DLD1 (cell line): ENCODE measurements around the gene DCHS2.

Experiments used
- in situ Hi-C: cut with HindIII; loops from 2 replicates; pipeline ENCODE4 v1.10.0; 2017; ENCODE audit warnings: low sequenced_read_pairs

Gene DCHS2, protein sequence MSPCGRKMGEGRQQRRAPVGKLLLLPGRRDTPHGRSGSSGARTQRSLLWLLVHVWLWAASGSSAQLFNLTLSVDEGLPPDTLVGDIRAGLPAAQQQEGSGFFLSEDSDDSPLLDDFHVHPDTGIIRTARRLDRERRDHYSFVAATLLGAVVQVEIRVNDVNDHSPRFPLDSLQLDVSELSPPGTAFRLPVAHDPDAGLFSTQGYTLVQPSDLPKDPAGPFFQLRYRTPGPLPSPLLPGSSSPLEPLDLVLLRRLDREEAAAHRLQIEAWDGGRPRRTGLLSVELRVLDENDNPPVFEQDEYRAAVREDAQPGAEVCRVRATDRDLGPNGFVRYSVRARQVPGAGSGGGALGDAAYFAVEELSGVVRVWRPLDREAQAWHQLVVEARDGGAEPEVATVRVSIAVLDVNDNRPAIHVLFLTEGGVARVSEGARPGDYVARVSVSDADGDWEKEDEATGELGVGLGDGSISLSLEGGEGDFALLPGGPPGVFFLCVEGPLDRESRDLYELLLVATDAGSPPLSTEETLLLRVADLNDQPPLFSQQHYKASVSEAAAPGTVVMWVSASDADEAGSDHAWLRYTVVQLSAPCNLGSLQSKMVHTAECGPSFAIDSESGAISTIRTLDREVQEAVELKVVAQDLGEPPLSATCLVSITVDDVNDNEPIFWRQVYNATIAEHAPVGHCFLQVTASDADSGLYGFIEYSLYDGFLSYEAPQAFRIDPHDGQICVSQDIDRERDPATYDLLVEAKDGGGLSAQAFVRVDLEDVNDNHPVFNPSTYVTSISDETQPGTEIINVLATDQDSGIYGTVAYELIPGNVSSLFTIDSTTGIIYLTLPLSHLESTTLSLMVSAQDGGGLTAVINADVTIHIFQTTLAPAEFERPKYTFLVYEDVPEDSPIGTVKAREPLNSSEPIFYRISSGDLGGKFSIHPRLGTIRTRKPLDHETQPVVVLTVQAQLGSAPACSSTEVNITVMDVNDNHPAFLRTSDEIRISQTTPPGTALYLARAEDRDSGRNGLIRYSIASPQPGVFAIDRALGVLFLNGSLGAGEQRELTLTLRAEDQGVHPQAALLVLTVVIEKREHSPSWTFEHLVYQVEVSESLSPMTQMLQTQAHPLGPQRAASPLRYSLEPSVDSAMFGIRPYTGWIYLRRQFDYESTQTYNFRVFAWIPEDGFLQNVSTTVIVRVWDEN (N-terminal part only)

GRCh38 chr4:154491341-154492271, at the start of gene DCHS2:
TSS of gene DCHS2 (minus strand) at chr4:154491799. CDS start at chr4:154491355, 444 bp downstream.
- in situ Hi-C loops, result no loop called here

DNA sequence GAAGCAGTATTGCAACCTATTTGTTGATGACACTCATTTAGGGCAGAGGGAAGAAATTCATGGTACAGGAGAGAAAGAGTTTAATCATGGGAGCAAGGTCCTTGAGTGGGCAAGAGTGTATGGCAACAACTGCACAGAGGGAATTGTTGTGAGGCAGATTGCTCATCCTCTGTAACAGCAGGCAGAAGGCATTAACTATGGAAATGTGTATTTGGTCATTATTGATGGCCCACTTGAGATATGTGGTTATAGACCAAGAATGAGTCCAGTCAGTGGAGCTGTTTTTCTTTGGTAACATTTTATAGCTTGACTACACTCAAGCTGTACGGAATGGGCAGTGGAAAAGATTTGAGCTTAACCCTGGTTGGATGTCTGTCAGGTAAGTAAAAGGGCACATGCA, 42.7 kb upstream of the DCHS2 start:
- in situ Hi-C loops, result no loop called here

DNA sequence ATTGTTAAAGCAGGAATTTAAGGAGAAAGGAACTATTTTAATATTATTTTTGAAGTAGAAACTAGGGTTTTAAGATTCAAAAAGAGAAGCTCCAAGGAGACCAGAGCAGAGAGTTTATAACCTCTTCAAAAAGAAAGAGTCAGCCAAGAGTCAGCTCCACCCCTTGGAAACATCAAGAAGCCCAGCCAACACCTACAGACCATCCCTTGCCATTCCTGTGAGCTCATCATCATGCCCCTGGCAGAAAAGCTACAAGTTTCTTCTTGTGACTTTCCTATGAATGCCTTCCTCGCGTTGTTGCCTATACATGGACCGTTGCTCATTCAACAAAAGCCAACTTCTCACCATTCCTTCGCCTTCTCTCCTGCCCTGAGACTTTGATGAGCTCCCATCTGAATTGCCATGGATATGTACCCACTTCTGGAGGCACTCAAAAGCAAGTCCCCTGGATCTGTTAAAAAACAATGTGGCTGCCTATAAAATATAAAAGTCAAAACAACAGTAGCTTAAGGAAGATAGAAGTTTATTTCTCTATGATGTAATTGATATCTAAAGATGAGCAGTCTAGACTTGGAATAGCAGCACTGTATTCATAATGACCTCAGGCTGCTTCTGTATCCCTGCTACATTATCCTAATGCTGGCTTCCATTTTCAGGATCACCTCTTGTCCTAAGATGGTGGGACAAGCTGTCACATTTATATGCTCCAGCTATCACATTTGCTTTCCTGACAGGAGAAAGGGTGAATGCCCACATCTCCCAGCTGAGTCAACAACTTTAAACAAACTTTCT, 38.3 kb upstream of the DCHS2 start:
- in situ Hi-C loops, result no loop called here

DNA sequence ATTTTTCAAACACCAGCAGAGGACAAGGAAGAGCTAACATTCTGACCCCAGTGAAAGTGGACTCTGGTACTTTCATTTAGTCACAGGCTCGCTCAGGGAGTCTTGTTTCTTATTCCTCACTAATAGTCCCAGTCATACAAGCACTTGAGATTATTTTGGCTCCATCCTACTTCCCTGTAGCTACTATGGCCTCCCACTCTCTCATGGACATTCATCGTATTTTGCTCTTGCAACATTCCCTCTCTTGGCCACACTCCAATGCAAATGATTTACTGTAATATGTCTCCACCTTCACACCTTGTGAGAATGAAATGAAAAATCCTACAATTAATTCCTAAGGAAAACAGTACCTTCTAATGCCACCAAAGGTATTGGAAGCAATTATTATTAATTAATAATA, 37.3 kb upstream of the DCHS2 start:
- in situ Hi-C loops, result no loop called here

GRCh38 chr4:154527308-154527707, 35.7 kb upstream of the DCHS2 start:
- in situ Hi-C loops, result no loop called here

GRCh38 chr4:154526151-154526550, 34.6 kb upstream of the DCHS2 start:
- in situ Hi-C loops, result no loop called here

DNA sequence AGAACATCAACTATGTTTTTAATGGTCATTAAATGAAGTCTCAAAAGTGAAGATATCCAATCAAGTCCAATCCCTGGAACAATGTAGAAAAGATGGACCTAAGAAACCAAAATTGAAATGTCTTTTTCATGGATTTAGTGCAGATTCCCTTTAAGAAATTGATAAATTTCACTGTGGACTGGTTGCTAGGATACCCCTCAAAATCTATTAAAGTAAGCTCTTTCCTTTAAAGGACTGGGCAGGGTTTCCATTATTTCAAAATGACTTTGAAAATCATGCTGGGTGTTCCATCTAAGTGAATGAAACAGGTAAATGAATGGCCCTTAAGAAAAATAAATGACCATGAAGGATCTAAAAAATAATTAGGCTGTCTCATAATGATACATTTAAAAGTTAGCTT, 30.0 kb upstream of the DCHS2 start:
- in situ Hi-C loops, result no loop called here

DNA sequence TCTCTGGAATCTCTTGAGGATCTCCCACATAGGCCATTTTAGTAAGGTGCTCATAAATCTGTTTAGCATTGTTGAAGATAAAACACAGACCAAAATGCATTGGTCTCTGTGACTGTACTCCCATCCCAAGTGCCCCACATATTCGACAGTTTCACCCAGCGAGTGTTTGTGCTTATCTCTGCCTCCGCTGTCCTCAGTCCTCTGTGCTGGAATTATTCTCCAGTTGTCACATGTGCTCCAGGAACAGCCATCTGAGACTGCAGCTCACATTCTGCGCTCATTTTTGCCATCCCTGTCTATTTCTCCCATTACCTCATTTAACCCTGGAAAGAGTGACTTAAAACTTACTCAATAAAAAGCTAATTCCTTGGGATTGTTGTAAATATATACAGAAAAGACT, 27.6 kb upstream of the DCHS2 start:
- in situ Hi-C loops, result no loop called here

DNA sequence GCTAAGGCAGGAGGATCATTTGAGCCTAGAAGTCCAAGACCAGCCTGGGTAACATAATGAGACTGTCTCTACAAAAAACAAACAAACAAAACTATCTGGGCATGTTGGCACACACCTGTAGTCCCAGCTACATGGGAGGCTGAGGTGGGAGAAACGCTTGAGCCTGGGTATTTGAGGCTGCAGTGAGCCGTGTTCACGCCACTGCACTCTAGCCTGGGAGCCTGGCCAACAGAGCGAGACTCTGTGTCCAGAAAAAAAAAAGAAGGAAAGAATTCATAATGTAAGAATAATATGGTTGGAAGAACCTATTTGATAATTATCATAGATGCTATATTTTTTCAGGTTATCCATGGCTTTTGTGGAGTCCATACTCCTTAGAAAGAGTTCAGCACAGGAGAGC, 26.0 kb upstream of the DCHS2 start:
- in situ Hi-C loops, result no loop called here

GRCh38 chr4:154516318-154517029, 24.9 kb upstream of the DCHS2 start:
- in situ Hi-C loops, result no loop called here

DNA sequence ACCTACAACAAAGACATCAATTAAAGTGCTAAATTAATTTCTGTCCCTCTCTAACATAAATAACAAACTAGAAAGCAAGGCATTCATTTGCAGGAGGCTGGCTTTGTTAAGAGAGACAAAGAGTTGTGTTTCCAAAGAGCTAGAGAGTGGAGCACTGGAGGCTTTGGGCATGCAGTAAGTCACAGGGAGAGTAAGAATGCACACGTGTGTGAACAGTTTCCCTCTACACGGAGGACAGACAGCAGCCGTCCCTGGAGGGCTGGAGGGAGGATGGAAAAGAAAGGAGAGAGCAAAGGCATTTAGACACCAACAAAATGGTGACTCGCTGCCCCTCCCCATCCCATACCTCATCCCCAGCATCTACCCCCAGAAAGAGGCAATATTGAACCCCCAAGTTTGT, 20.4 kb upstream of the DCHS2 start:
- in situ Hi-C loops, result no loop called here

- in situ Hi-C loops, result no loop called here
Observed at GRCh38 chr4:154511548-154511947, 19.9 kb upstream of the DCHS2 start.

DNA sequence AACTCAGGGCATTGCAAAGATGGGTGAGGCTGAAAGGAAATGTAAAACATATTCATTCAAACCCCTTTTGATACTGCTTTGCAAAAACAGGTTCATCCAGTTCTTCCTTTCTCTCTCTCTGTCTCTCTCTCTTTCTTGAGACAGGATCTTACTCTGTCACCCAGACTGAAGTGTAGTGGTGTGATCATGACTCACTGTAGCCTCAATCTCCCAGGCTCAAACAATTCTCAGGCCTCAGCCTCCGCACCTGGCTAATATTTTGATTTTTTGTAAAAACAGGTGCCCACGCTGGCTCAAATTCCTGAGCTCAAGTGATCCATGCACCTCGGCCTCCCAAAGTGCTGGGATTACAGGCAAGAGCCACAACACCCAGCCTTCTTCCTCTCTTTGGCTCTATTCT, 15.6 kb upstream of the DCHS2 start:
- in situ Hi-C loops, result no loop called here

GRCh38 chr4:154506253-154506652, 14.7 kb upstream of the DCHS2 start:
- in situ Hi-C loops, result no loop called here

GRCh38 chr4:154503598-154503997, 12.0 kb upstream of the DCHS2 start:
- in situ Hi-C loops, result no loop called here

GRCh38 chr4:154502111-154502510, 10.5 kb upstream of the DCHS2 start:
- in situ Hi-C loops, result no loop called here

DNA sequence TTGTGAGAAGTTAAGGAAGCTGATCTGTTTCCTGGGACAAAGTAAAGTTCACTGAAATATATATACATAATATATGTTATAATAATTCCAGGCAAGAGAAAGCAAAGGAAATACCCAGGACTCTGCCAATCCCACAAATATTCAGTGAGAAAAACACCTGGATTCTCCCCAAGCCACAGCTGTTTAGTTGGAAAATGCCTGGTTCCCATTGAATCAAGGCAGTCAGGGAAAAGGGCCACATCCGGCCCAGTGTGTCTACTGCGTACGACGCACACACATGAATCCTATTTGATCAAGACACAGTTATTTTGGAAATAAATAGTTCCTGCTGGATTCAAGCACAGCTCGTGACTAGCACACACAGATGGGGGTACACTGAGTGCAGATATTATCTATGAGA, 6.3 kb upstream of the DCHS2 start:
- in situ Hi-C loops, result no loop called here

GRCh38 chr4:154495867-154496266, 4.3 kb upstream of the DCHS2 start:
- in situ Hi-C loops, result no loop called here

DNA sequence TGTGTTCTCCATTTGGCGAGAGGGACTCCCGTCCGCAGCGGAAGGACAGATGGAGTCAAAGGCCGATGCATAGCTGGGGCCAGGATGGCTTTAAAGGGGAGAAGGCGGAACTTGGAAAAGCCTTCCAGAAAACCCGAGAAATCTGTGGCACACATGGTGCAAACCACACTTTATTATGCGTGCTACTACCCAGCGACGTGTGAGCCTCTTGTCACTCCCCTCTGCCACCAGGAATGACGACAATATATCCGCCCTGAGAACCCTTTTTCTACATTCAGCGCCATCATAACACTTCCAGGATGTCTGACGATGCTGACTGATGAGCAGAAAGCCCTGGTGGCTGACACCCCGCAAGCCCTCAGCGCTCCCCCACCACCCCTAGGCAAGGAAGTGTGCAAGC, 689 bp upstream of the DCHS2 start:
- in situ Hi-C loops, result no loop called here
